ENCODE measurements around the gene CORO2B.
A peak's percentile ranks its signal among the peaks of the same experiment; 100 is the strongest.

Gene CORO2B

GRCh38 chr15:68592054-68592453 is 13.3 kb downstream of the CORO2B start:
- peak; percentile 70 for DNase-seq (ENCODE audit: low read depth)

DNA sequence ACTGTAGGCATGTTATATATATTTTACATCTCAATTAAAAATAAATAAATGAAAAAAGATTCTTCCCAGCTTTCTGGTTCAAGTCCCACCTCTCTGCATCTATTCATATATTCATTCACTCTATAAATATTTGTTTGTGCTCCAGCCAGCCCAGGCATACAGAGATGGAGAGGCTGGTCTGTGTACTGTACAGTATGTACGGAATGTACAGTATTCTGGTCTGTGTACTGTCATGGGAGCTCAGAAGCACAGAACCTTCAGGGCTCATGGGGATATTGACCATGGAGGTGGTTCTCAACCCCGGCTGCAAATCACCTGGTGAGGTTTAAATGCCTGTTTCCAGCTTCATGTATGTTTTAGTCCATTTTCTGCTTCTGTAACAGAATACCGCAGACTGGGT is 13.8 kb downstream of the CORO2B start:
- DNase-seq (ENCODE audit: low read depth): peak; percentile 84

- DNase-seq (ENCODE audit: low read depth): no peak
Measured at GRCh38 chr15:68593341-68593740, 14.5 kb downstream of the CORO2B start.

GRCh38 chr15:68593828-68594532 is 15.2 kb downstream of the CORO2B start:
- no peak for DNase-seq (ENCODE audit: low read depth)

DNA sequence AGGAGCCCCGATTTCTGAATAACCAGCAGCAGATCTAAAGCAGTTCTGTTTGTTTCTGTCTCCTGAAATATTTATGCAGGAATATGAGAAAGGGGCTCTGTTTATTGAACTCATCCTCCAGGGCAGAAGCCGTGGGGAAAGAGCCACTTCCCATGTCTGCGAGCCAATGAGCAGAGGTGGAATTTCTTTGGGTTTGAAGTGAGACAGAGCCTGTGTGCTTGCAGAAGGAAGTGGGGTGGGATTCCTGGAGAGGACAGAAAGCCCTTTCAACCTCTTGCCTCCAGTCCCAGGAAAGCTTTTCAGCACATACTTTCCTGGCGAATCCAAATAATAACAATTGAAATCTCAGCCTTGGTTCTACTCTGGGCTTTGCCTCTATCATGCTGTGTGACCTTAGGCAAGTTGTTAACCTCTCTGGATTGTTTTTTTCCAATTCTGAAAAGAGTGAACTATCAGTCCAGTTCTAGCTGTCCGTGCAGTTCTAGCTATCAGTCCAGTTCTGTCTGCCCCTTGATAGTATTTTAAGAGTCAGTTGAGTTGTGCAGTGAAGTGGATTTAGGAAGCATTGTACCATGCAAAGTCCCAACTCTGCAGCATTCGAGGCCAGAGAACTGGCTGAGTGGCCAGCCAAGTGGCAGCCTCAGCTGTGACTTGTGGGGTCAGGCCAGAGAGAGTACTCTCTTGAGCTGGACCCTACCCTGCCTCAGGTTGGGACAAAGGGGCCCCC is 15.9 kb downstream of the CORO2B start:
- no peak for DNase-seq (ENCODE audit: low read depth)

- DNase-seq (ENCODE audit: low read depth): no peak
Measured at GRCh38 chr15:68595260-68595564, 16.4 kb downstream of the CORO2B start.

DNA sequence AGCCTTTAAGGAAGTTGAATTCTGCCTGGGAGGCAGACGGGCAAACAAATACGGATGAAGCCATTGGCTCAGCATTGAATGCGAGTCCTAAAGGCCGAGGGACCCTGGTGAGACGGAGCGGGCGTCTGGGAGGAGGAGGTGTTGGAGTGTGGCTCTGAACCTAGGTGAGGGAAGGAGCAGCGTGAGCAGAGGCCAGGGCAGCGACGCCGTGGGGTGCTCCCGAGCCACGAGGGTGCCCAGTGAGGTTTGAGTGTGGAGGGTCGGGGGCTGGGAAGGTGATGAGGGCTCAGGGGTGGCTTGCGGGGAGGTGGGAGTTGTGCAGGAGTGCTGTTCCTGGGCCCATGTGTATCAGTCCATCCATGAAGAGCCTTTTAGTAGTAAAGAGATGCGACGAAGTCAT is 17.0 kb downstream of the CORO2B start:
- no peak for DNase-seq (ENCODE audit: low read depth)

GRCh38 chr15:68596691-68597090 is 17.9 kb downstream of the CORO2B start:
- DNase-seq (ENCODE audit: low read depth): no peak

GRCh38 chr15:68597581-68597980 is 18.8 kb downstream of the CORO2B start:
- DNase-seq (ENCODE audit: low read depth): no peak

DNA sequence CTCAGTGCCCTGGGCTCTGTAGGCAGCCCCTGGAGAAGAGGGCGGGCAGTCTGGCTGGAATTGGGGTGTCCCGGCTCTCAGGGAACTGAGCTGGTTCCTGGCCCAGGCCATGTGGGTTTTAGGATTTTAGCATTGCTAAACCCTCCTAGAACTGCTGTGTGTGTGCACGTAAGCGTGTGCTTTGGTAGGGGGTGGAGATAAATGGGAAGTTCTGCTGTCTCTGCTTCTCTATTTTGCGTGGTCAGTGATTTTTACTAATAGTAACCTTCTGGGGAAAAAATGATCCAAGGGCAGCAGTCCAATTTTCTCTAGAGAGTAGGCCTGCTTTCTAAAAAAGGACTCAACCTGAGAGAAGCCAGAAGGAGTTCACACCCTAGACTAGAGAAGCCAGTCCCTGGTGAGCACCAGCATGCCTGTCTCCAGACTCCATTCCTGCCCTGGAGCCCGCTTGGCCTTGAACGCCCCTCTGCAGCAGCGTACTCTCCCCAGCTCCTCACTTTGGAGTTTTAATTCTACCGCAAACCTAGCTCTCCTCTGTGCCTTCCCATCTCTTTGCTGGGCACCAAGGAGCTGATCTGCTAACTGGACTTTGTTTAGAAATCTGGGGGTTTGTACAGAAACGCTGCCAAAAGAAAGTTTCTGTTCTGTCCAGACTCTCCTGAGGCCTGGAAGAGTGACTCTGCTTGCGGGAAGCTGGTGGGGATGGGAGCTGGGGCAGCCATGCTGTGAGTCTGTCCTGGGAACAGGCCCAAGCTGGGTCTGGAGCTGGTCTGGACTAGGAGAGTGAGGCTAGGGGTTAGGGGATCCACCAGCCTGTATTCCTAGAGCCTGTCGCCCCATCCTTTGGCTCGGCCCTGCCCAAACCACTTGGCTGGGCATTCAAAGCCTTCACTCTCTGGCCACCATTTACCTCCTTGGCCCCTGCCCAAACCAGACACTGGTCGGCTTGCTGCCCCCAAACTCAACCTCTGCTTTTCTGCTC is 19.7 kb downstream of the CORO2B start:
- no peak for DNase-seq (ENCODE audit: low read depth)

DNA sequence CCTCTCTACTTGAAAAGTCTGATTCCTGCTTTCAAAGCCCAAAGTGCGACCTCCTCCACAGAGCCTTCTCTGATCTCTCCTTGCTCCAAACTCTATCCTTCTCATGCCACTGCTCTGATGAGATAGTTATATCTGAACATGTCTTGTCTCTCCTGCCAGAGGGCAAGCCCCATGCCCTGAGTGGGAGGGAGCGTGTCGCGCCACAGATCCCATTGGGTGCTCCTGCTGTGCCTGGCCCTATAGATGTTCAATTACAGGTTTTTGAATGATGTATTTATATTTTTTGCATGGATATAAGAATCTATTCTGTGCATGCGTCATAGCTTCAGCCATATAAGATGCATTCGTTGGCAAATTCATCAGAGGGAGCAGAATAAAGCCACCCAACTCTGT is 20.4 kb downstream of the CORO2B start:
- DNase-seq (ENCODE audit: low read depth): no peak

- peak; percentile 74 for DNase-seq (ENCODE audit: low read depth)
Measured at GRCh38 chr15:68599560-68600071, 20.8 kb downstream of the CORO2B start.

- no peak for DNase-seq (ENCODE audit: low read depth)
Measured at GRCh38 chr15:68601206-68602197, 22.7 kb downstream of the CORO2B start.

DNA sequence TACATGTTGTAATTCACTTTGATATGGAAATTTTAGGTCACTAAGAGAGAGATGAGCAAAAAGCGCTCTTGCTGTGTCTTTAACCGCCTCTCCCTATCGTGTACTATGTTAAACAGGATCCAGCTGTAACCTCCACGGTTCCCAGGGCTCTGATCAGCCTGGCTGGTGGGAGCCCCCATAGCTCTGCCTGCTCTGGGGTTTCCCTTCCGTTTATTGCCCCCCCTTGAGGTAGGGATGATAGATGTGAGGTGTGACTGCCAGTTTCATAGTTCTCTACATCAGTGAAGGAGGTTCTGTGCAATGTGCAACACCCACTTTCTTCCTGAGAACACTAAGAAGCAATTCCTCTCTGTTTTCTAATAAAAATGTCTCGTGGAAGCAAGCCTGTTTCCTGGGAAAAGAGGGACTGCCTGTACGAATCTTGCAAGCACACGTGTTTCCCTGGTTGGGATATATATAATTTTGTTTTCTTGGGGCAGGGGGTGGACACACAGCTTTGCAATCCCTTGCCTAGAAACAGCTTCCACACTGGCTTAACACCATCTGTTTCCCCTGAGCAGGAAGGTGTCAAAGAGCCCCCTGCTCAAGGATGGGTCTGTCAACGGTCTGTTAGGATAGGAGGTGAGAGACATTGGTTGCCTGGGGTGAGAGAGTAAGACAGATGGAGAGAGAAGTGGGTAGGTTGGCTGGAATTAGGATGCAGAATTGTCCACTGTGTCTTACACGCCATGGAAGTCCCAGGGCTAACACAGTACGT is 23.8 kb downstream of the CORO2B start:
- no peak for DNase-seq (ENCODE audit: low read depth)

DNA sequence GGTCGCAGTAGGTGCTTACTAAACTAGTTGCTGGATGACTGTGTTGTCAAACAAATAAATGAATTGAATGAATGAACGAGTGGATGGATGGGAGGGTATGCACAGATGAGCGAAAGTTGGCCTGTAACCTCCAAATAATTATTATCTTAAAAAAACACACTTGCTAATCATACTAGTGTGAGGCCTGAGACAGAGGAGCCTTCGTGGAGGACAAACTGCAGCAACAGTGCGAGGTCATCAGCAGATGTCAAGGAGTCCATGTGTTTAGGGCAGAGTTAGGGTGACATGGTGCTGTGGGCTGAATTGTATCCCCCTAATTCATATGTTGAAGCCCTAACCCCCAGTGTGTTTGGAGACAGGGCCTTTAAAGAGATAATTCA is 24.4 kb downstream of the CORO2B start:
- no peak for DNase-seq (ENCODE audit: low read depth)

- DNase-seq (ENCODE audit: low read depth): no peak
Measured at GRCh38 chr15:68603951-68604350, 25.2 kb downstream of the CORO2B start.

DNA sequence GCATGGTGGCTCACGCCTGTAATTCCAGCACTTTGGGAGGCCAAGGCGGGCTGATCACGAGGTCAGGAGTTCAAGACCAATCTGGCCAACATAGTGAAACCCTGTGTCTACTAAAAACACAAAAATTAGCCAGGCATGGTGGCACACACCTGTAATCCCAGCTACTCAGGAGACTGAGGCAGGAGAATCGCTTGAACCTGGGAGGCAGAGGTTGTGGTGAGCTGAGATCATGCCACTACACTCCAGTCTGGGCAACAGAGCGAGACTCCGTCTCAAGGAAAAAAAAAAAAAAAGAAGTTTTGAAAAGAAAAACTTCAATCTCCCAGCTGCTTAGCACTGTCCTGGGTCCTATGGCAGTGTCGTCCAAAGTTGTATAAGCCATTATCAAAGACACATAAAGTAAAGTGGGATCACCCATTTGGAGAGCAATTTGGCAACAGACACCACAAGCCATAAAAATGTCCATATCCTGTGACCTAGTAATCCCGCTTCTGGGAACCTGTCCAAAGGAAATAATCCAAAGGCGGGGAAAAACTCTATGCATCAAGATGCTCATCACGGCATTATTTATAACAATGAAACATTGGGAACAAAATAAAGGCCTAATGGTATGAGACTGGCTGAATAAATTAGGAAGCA is 26.2 kb downstream of the CORO2B start:
- peak; percentile 68 for DNase-seq (ENCODE audit: low read depth)

DNA sequence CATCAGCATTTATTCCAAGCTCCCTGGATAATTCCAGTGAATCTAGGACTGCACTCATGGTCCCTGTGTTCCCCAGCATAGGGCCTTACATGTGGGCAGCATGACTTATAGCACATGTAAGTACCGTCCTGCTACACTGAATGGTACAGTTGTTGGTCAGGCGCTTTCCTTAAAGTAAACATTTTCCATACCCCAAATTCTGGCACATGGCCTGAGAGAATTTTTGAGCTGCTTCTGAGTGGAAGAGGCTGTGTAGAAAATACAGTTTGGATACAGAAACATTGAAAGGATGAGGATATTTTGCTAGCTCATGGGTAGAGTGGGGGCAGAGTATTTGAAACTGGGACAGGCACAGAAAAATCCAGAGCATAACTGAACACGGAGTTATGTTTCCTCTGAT is 27.6 kb downstream of the CORO2B start:
- no peak for DNase-seq (ENCODE audit: low read depth)

- peak; percentile 63 for DNase-seq (ENCODE audit: low read depth)
Measured at GRCh38 chr15:68608206-68608843, 29.5 kb downstream of the CORO2B start.

DNA sequence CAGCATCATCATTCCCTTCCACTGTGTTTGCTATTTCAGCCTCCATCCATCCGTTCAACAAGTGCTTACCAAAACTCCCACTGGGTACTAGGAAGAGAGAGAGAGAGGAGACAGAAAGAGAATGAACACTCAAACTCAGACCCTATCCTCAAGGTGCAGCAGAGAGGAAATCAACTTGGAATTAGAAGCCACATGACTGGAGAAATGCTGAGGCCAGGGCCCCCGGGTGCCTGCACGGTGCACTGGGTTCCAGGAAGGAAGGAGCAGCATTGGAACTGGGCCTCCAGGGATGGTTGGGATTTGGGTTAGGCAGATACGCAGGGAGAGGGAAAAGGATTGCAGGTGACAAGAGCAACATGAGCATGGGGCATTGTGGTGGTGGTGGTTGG is 30.0 kb downstream of the CORO2B start:
- no peak for DNase-seq (ENCODE audit: low read depth)

All from amniotic epithelial cell (primary cell).